Endothelial cell (in vitro differentiated cells): Measurements from ENCODE around the gene KCNK2. TPM values are rescaled to one million over a fixed set of nuclear protein-coding genes. Genes with fewer than 3 reads are reported as not detected.
"Not testable (repeated sequence)": the region's sequence is repeated elsewhere in the genome, so short reads cannot be mapped to it uniquely, and the experiment has no call there.

ENCODE experiments used
- DNase-seq: peaks from one replicate; pipeline ENCODE4 v3.0.0; 2021; ENCODE audit warnings: low spot score
- H3K27ac Mint-ChIP-seq: one replicate; pipeline ENCODE4 v1.8.0; 2021; ENCODE audit warnings: mixed read lengths, inconsistent platforms; ENCODE audit not compliant: unreplicated experiment
- H3K27me3 Mint-ChIP-seq: one replicate; pipeline ENCODE4 v1.8.0; 2021; ENCODE audit warnings: mild to moderate bottlenecking, moderate library complexity, mixed read lengths, inconsistent platforms; ENCODE audit not compliant: unreplicated experiment
- H3K36me3 Mint-ChIP-seq: one replicate; pipeline ENCODE4 v1.8.0; 2021; ENCODE audit warnings: mild to moderate bottlenecking, low read depth, mixed read lengths, inconsistent platforms; ENCODE audit not compliant: unreplicated experiment
- H3K4me1 Mint-ChIP-seq: one replicate; pipeline ENCODE4 v1.8.0; 2021; ENCODE audit warnings: mild to moderate bottlenecking, mixed read lengths, inconsistent platforms; ENCODE audit not compliant: unreplicated experiment
- H3K4me3 Mint-ChIP-seq: one replicate; pipeline ENCODE4 v1.8.0; 2021; ENCODE audit warnings: mild to moderate bottlenecking, mixed read lengths, inconsistent platforms; ENCODE audit not compliant: unreplicated experiment
- H3K9me3 Mint-ChIP-seq: one replicate; pipeline ENCODE4 v1.8.0; 2021; ENCODE audit warnings: mixed read lengths, inconsistent platforms; ENCODE audit not compliant: unreplicated experiment
- CTCF ChIP-seq: fragments of 200-600 bp; sonication (generic); IDR thresholded peaks from one replicate; pipeline ENCODE4 v1.5.0; 2021; ENCODE audit warnings: antibody characterized with exemption; ENCODE audit not compliant: unreplicated experiment
- total RNA-seq: library from RNA; stranded (reverse); fragmentation: NEBNext Ultra II Directional; extraction: Animal tissue kit (Norgen Biotek cat#: 25700); gene quantifications from one replicate; pipeline ENCODE4 v1.2.1, GENCODE V29; 2021; ENCODE audit not compliant: unreplicated experiment

Gene KCNK2
- total RNA-seq, 1 donor from 2014 or later: not detected

GRCh38 chr1:215160351-215160750, 77.8 kb downstream of the KCNK2 start:
- Mint-ChIP-seq H3K4me3 (no peak overlapping the region), H3K9me3 (no peaks in the 10 kb centered on the region), H3K4me1 (no peaks in the 10 kb centered on the region), H3K27me3 (peaks cover 2% of the 10 kb centered on the region), H3K36me3 (no peaks in the 10 kb centered on the region), H3K27ac (no peak overlapping the region)
- no peak for TF ChIP-seq CTCF
- DNase-seq: no peak

GRCh38 chr1:215163144-215163543, 80.6 kb downstream of the KCNK2 start:
- not testable (repeated sequence) for H3K36me3 Mint-ChIP-seq, H3K4me3 Mint-ChIP-seq, H3K27ac Mint-ChIP-seq, H3K4me1 Mint-ChIP-seq, H3K9me3 Mint-ChIP-seq, DNase-seq, H3K27me3 Mint-ChIP-seq

GRCh38 chr1:215166886-215167285, 84.3 kb downstream of the KCNK2 start:
- TF ChIP-seq CTCF: no peak
- Mint-ChIP-seq H3K4me1 (no peaks in the 10 kb centered on the region), H3K27me3 (peaks cover 2% of the 10 kb centered on the region), H3K4me3 (no peak overlapping the region), H3K9me3 (no peaks in the 10 kb centered on the region), H3K36me3 (no peaks in the 10 kb centered on the region), H3K27ac (no peak overlapping the region)
- DNase-seq: no peak

- no peak for TF ChIP-seq CTCF
- no peaks in the 10 kb centered on the region for H3K9me3 Mint-ChIP-seq
- H3K27me3 Mint-ChIP-seq: no peaks in the 10 kb centered on the region
- no peaks in the 10 kb centered on the region for H3K4me1 Mint-ChIP-seq
- no peak for DNase-seq
- H3K4me3 Mint-ChIP-seq: no peak overlapping the region
- H3K27ac Mint-ChIP-seq: no peak overlapping the region
- peaks cover 7% of the 10 kb centered on the region for H3K36me3 Mint-ChIP-seq
Observed at GRCh38 chr1:215181518-215181917, 99.0 kb downstream of the KCNK2 start.

- Mint-ChIP-seq H3K27ac (no peak overlapping the region), H3K36me3 (peaks cover 7% of the 10 kb centered on the region), H3K9me3 (no peaks in the 10 kb centered on the region), H3K27me3 (no peaks in the 10 kb centered on the region), H3K4me3 (no peak overlapping the region), H3K4me1 (no peaks in the 10 kb centered on the region)
- DNase-seq: no peak
- TF ChIP-seq CTCF: no peak
Observed at GRCh38 chr1:215185067-215185620, 102.6 kb downstream of the KCNK2 start.
